ENCODE results near the gene CLEC4F. TPM values are rescaled to one million over a fixed set of nuclear protein-coding genes. Genes with fewer than 3 reads are reported as not detected.

The CLEC4F gene
- total RNA-seq, 2 experiments from 2014 or later: not detected

DNA sequence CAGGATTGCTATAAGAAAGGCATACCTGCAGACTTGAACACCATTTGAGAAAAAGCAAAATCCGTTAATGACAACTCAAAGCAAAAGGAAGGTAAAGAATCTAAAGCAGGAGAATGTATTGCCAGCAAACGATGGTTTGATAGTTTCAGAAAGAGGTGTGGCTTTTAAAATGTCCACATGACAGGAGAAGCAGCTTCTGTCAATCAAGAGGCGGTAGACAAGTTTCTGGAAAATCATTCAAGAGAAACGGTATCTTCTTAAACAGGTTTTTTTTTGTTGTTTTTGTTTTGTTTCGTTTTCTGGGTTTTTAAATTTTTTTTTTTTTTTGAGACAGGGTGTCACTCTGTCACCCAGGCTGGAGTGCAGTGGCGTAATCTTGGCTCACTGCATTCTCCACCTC lies 13.8 kb downstream of the CLEC4F start:
- Mint-ChIP-seq H3K27ac (no peak overlapping the region), H3K36me3 (ENCODE audit: low read depth) (no peaks in the 10 kb centered on the region)

GRCh38 chr2:70806013-70806412 lies 14.4 kb downstream of the CLEC4F start:
- no peak for DNase-seq
- Histone ChIP-seq H3K27me3 (ENCODE audit: control insufficient read depth in 1 of 2, insufficient read depth in 2 of 2, low read length in 2 of 2) (peaks cover 0 to 4% of the 10 kb centered on the region in 2 experiments), H3K9me3 (ENCODE audit: control insufficient read depth in 1 of 2, insufficient read depth in 1 of 2, low read length in 2 of 2) (peaks cover 0 to 8% of the 10 kb centered on the region in 2 experiments), H3K27ac (ENCODE audit: low read depth in 1 of 2, low read length in 2 of 2) (no peak overlapping the region), H3K4me1 (ENCODE audit: insufficient read depth, low read length) (no peaks in the 10 kb centered on the region), H3K36me3 (ENCODE audit: insufficient read depth, low read length) (no peaks in the 10 kb centered on the region), H3K4me3 (ENCODE audit: low read length) (no peak overlapping the region)
- H3K9me3 Mint-ChIP-seq: no peaks in the 10 kb centered on the region
- H3K27me3 Mint-ChIP-seq: peaks cover 12% of the 10 kb centered on the region
- no peak overlapping the region for H3K4me3 Mint-ChIP-seq
- no peak for ATAC-seq (ENCODE audit: poor library complexity)
- no peaks in the 10 kb centered on the region for H3K36me3 Mint-ChIP-seq (ENCODE audit: low read depth)
- no peak overlapping the region for H3K27ac Mint-ChIP-seq
- ChIA-PET CTCF (no interaction called here), POLR2A (no interaction called here)
- H3K4me1 Mint-ChIP-seq (ENCODE audit: low read depth): no peaks in the 10 kb centered on the region
- intact Hi-C loops (cut with DNase I, micrococcal nuclease): no loop called here
- TF ChIP-seq, protein P1, sequence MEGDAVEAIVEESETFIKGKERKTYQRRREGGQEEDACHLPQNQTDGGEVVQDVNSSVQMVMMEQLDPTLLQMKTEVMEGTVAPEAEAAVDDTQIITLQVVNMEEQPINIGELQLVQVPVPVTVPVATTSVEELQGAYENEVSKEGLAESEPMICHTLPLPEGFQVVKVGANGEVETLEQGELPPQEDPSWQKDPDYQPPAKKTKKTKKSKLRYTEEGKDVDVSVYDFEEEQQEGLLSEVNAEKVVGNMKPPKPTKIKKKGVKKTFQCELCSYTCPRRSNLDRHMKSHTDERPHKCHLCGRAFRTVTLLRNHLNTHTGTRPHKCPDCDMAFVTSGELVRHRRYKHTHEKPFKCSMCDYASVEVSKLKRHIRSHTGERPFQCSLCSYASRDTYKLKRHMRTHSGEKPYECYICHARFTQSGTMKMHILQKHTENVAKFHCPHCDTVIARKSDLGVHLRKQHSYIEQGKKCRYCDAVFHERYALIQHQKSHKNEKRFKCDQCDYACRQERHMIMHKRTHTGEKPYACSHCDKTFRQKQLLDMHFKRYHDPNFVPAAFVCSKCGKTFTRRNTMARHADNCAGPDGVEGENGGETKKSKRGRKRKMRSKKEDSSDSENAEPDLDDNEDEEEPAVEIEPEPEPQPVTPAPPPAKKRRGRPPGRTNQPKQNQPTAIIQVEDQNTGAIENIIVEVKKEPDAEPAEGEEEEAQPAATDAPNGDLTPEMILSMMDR (IDR thresholded peaks at IDR 0.05): no peak

More for the DNA sequence above, 13.8 kb downstream of the CLEC4F start:
- no peaks in the 10 kb centered on the region for H3K36me3 ChIP-seq (ENCODE audit: insufficient read depth, low read length)
- H3K9me3 Mint-ChIP-seq: no peaks in the 10 kb centered on the region
- no peak overlapping the region for H3K27ac ChIP-seq (ENCODE audit: low read depth in 1 of 2, low read length in 2 of 2)
- no peaks in the 10 kb centered on the region for H3K4me1 ChIP-seq (ENCODE audit: insufficient read depth, low read length)
- DNase-seq: no peak
- intact Hi-C loops (cut with DNase I, micrococcal nuclease): no loop called here
- no peak for ATAC-seq (ENCODE audit: poor library complexity)
- TF ChIP-seq, protein P1 (IDR thresholded peaks at IDR 0.05): no peak
- H3K27me3 Mint-ChIP-seq: peaks cover 6% of the 10 kb centered on the region
- H3K4me3 ChIP-seq (ENCODE audit: low read length): no peak overlapping the region
- no peaks in the 10 kb centered on the region for H3K27me3 ChIP-seq (ENCODE audit: control insufficient read depth in 1 of 2, insufficient read depth in 2 of 2, low read length in 2 of 2)
- POLR2A ChIA-PET: no interaction called here
- H3K4me1 Mint-ChIP-seq (ENCODE audit: low read depth): no peaks in the 10 kb centered on the region
- peaks cover 0 to 8% of the 10 kb centered on the region in 2 experiments for H3K9me3 ChIP-seq (ENCODE audit: control insufficient read depth in 1 of 2, insufficient read depth in 1 of 2, low read length in 2 of 2)
- H3K4me3 Mint-ChIP-seq: no peak overlapping the region
- CTCF ChIA-PET: no interaction called here

- H3K36me3 ChIP-seq (ENCODE audit: insufficient read depth, low read length): no peaks in the 10 kb centered on the region
- H3K9me3 ChIP-seq (ENCODE audit: control insufficient read depth in 1 of 2, insufficient read depth in 1 of 2, low read length in 2 of 2): peaks cover 0 to 11% of the 10 kb centered on the region in 2 experiments
- Mint-ChIP-seq H3K4me3 (no peak overlapping the region), H3K9me3 (no peaks in the 10 kb centered on the region), H3K27me3 (peaks cover 41% of the 10 kb centered on the region), H3K27ac (no peak overlapping the region), H3K36me3 (ENCODE audit: low read depth) (no peaks in the 10 kb centered on the region), H3K4me1 (ENCODE audit: low read depth) (no peaks in the 10 kb centered on the region)
- CTCF ChIA-PET: no interaction called here
- ATAC-seq (ENCODE audit: poor library complexity) (no peak), DNase-seq (no peak)
- H3K4me1 ChIP-seq (ENCODE audit: insufficient read depth, low read length): no peaks in the 10 kb centered on the region
- intact Hi-C loops (cut with DNase I, micrococcal nuclease): no loop called here
- H3K4me3 ChIP-seq (ENCODE audit: low read length): no peak overlapping the region
- H3K27ac ChIP-seq (ENCODE audit: low read depth in 1 of 2, low read length in 2 of 2): no peak overlapping the region
- POLR2A ChIA-PET: no interaction called here
- H3K27me3 ChIP-seq (ENCODE audit: control insufficient read depth in 1 of 2, insufficient read depth in 2 of 2, low read length in 2 of 2): peaks cover 0 to 4% of the 10 kb centered on the region in 2 experiments
- TF ChIP-seq, protein P1 (IDR thresholded peaks at IDR 0.05): no peak
Observed at GRCh38 chr2:70801607-70802263, 18.7 kb downstream of the CLEC4F start.

Measured in CD4-positive, alpha-beta T cell (primary cell).